ENCODE data around the gene ZNF469.

The ZNF469 gene

DNA sequence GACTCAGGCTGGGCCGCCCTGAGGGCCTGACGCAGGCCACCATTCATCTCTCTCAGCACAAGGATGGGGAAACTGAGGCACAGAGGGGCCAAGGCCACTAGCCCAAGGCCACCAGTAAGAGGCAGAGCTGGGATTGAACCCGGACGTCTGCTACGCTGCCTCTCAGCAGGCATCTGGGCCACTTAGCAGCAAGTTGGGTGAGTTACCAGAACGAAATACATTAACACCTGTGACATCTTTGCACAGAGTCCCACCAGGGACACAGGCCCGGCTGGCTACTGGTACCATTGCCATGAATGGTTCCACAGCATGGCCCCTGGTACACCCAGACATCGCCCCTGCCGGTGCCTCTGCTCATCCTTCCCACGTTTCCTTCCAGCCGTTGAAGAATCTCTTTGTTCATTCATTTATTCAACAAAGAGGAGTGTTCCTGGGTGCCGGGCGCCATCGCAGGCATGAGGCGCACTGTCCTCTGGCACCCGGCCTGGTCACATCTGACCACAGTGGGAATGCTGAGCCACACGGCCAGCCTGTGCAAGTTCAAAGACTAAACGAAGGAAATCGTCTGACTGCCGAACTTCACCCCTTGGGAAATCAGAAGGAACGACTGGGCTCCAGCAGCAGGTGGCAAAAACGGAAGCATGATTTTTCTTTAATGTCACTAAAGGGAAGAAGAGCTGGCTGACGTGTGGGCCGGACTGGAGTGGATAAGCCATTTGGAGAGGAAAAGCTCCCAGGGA lies 7.4 kb upstream of the ZNF469 start:
- H3K4me3 ChIP-seq (ENCODE audit: low read length) = no peak overlapping the region
- TF ChIP-seq ZNF274 (IDR thresholded peaks at IDR 0.05; ENCODE audit: low read depth, low read length) = no peak

DNA sequence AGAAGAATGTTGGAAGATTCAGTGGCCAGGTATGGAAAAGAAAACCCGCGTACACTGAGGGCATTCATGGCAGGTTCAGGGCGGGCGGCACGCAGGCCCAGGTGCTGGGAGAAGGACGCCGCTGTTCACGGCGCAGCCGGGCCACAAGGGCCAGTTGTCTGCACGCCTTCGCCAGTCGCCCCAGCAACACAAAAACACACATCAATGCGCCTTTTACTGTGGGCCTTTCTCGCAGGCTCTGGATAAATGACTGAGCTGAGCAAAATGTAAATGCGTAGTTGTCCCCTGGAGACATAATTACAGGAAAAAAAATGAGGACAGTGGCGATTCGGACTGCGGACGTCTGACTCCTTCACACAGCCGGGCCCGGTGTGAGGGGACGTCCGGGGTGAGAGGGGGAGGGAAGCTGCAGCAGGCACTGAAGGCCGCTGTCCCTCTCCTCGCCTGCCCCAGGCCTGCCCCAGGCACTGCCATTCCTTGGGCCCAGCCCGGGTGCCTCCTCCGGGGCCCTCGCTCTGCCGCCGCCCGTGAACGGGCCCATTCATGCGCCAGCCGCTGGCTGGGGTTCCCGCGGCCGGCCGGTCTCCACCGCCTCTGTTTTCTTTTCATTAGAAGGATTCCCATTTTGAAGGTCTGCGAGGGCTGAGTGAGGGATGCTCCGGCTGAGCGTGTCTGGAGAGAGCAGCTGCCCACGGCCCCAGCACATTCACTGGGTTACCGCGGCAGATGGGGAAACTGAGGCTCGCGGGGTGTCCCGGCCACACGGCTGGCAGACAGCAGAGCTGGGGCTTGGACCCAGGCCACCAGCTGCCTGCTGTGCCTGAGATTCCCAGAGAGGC lies 6.5 kb upstream of the ZNF469 start:
- no peak for TF ChIP-seq ZNF274 (IDR thresholded peaks at IDR 0.05; ENCODE audit: low read depth, low read length)
- H3K4me3 ChIP-seq (ENCODE audit: low read length) = no peak overlapping the region

DNA sequence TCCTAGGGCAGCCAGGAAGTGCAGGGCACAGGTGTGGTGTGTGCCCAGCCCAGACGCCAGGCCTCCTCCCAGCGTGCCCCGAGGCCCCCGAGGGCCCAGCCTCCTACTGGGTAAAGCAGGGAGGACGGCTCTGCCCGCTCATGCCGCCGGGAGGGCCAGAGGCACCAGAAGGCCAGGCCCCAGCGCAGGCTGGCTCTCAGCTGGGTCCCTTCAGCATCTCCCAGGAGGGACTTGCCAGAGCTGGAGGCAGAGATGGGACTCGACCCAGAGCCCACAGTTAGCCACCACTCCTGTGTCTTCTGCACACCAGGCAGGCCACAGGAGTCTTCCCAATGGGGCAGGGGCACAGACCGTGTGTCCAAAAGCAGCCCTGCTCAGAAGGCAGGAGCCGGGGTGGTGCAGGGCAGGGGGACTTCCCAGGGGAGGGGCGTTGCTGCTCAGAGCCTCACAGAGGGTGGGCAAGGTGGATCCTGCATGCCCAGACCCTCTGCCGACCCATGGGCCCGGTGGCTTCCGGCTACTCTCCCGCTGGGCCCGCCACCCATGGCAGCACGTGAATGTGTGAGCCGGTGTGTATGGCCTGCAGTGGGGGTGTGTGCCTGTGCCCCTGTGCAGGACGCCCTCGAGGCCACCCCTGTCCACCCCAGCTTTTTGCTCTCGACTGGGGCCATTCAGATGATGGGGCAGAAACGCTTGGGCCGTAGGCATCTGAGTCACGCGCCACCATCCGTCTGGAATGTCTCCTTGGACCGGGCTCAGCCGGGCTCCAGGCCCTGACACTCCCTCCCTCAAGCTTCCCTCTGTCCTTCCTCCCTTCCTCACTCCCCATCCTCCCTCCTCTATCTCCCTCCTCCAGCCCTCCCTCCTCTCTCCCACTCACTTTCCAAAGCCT lies 5.7 kb upstream of the ZNF469 start:
- H3K4me3 ChIP-seq (ENCODE audit: low read length) = no peak overlapping the region
- no peak for TF ChIP-seq ZNF274 (IDR thresholded peaks at IDR 0.05; ENCODE audit: low read depth, low read length)

DNA sequence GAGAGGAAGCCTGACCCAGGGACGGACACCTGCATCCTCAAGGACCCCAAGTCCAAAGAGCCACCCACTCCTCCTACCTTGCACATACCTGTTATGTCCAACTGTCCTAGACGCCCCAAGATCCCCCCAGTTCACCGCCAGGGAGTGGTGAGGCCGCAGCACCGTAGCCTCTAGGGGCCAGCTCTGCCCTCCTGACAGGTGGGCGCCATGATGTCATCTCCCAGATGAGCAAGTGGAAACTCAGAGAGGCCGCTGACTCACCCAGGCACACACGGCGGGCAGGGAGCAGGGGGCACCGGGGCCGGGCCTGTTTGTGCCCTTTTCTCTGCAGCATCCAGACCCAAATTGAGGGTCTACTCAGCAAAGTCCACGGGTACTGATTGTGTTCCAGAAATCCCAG lies 4.8 kb upstream of the ZNF469 start:
- H3K4me3 ChIP-seq (ENCODE audit: low read length) = no peak overlapping the region
- no peak for TF ChIP-seq ZNF274 (IDR thresholded peaks at IDR 0.05; ENCODE audit: low read depth, low read length)

DNA sequence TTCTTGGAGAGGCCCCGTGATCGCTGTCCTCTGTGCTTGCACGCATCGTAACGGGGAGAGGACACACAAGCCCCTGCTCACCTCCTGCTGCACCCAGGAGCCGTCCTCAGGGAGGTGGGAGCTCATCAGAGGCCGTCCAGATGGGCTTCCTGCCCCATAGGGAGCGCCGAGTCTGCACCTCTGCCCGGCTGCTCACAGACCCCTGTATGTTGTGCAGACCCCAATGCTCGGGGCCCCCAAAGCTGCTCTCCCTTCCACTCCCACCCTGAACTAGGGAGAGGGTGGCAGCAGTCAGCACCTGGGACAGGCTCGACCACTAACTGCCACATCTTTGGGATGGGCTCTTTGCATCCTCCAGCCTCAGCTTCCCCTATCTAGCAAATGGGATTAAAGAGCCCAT lies 4.4 kb upstream of the ZNF469 start:
- no peak for TF ChIP-seq ZNF274 (IDR thresholded peaks at IDR 0.05; ENCODE audit: low read depth, low read length)

GRCh38 chr16:88378836-88379693 lies 3.7 kb upstream of the ZNF469 start:
- no peak overlapping the region for H3K4me3 ChIP-seq (ENCODE audit: low read length)
- no peak for TF ChIP-seq ZNF274 (IDR thresholded peaks at IDR 0.05; ENCODE audit: low read depth, low read length)

More for the DNA sequence above, 4.4 kb upstream of the ZNF469 start:
- no peak overlapping the region for H3K4me3 ChIP-seq (ENCODE audit: low read length)

- H3K4me3 ChIP-seq (ENCODE audit: low read length) = no peak overlapping the region
- no peak for TF ChIP-seq ZNF274 (IDR thresholded peaks at IDR 0.05; ENCODE audit: low read depth, low read length)
These were observed 3.1 kb upstream of the ZNF469 start for GRCh38 chr16:88379694-88380040.

DNA sequence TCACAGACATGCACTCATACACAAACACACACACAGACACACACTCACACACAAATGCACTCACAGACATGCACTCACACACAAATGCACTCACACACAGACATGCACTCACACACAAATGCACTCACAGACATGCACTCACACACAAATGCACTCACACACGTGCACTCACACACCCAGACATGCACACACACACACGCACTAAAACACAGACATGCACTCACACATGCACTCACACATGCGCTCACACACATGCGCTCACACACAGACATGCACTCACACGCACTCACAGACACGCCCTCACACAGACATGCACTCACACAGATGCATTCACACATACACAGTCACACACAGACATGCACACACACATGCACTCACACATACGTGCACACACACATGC lies 2.7 kb upstream of the ZNF469 start:
- TF ChIP-seq ZNF274 (IDR thresholded peaks at IDR 0.05; ENCODE audit: low read depth, low read length) = no peak
- no peak overlapping the region for H3K4me3 ChIP-seq (ENCODE audit: low read length)

DNA sequence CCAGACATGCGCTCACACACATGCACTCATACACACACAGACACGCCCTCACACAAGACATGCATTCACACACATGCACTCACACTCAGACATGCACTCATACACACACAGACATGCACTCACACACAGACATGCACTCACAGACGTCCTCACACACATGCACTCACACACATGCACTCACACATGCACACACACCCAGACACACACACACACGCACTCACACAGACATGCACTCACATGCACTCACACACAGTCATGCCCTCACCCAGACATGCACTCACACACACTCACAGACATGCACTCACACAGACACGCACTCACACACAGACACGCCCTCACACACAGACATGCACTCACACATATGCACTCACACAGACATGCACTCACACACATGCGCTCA lies 2.1 kb upstream of the ZNF469 start:
- no peak for TF ChIP-seq ZNF274 (IDR thresholded peaks at IDR 0.05; ENCODE audit: low read depth, low read length)
- no peak overlapping the region for H3K4me3 ChIP-seq (ENCODE audit: low read length)

- no peak for TF ChIP-seq ZNF274 (IDR thresholded peaks at IDR 0.05; ENCODE audit: low read depth, low read length)
- no peak overlapping the region for H3K4me3 ChIP-seq (ENCODE audit: low read length)
These were observed 823 bp upstream of the ZNF469 start for GRCh38 chr16:88381820-88382451.

DNA sequence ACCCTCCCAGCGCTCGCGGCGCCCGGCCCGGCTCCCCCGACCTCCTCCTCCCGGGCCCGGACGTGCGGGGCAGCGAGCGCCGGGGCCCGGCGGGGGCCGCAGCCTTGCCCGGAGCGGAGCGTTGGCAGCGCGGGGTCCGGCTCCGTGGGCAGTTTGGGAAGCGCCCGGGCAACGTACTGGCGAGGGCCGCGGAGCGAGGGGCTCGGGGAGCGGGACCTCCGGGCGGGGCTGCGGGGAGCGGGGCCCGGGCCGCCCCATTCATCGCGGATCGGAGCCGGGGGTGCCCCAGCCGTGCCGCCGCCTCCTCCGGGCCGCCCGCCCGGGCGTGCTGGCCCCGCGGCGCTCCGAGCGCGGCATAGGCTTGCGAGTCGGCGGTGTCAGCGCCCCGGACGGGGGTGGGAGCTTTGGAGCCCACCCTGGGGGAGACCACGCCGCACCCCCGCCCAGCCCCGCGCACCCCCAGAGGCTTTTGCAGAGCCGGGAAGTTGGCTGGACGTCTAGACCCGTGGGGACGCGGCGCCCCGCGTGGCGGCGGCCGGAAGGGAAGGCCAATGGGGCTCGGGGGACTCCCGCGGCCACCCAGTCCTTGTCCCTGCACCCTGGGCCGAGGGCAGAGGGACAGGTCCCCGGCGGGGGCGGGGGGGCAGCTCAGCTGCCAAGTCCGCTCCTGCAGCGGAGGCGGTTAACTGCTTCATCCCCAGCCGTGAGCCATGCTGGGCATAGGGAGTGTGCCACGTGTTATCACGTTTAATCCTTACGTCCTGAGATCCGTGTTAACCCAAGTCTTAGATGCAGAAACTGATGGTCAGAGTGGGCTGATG lies 852 bp downstream of the ZNF469 start:
- TF ChIP-seq ZNF274 (IDR thresholded peaks at IDR 0.05; ENCODE audit: low read depth, low read length) = no peak
- H3K4me3 ChIP-seq (ENCODE audit: low read length) = no peak overlapping the region
